Lung (tissue), 12 donors: ENCODE data around the gene PLXNB3. TPM values are rescaled to one million over a fixed set of nuclear protein-coding genes. Genes with fewer than 3 reads are reported as not detected.

ENCODE experiments used
- ATAC-seq: fragments of 200-7000 bp; cut with Tn5 transposase; one replicate; pipeline ENCODE4 v1.9.1; 2020; ENCODE audit warnings: moderate number of reproducible peaks; ENCODE audit not compliant: insufficient read depth, low FRiP score
- DNase-seq, 3 donors: peaks; one replicate each; pipeline ENCODE4 v3.0.0-alpha.2; 2013 to 2017
- H3K27ac ChIP-seq, 2 donors: one replicate each; pipeline ENCODE4 v1.5.1; 2013; ENCODE audit warnings: mild to moderate bottlenecking in 2 of 2, moderate library complexity in 2 of 2, control low read depth in 1 of 2, inconsistent platforms in 1 of 2, low read depth in 1 of 2, low read length in 1 of 2
- H3K27me3 ChIP-seq, 3 donors: one replicate each; pipeline ENCODE4 v1.5.1; 2013; ENCODE audit warnings: low read length in 2 of 3; ENCODE audit not compliant: control insufficient read depth in 3 of 3, insufficient read depth in 3 of 3
- H3K36me3 ChIP-seq, 4 donors: one replicate each; pipeline ENCODE4 v1.5.1; 2013; ENCODE audit warnings: low read length in 4 of 4, mild to moderate bottlenecking in 1 of 4, moderate library complexity in 1 of 4; ENCODE audit not compliant: control insufficient read depth in 4 of 4, insufficient read depth in 4 of 4
- H3K4me1 ChIP-seq, 5 donors: one replicate each; pipeline ENCODE4 v1.5.1; 2013; ENCODE audit warnings: low read length in 5 of 5, mild to moderate bottlenecking in 2 of 5, moderate library complexity in 1 of 5; ENCODE audit not compliant: control insufficient read depth in 5 of 5, insufficient read depth in 5 of 5
- H3K4me3 ChIP-seq: one replicate; pipeline ENCODE4 v1.5.1; 2013; ENCODE audit warnings: mild to moderate bottlenecking, control low read depth, moderate library complexity
- H3K9ac ChIP-seq, 2 donors: one replicate each; pipeline ENCODE4 v1.5.1; 2013; ENCODE audit warnings: low read length in 2 of 2, control low read depth in 1 of 2; ENCODE audit not compliant: insufficient read depth in 1 of 2
- H3K9me3 ChIP-seq, 4 donors: one replicate each; pipeline ENCODE4 v1.5.1; 2013; ENCODE audit warnings: low read length in 3 of 4, mild to moderate bottlenecking in 1 of 4, moderate library complexity in 1 of 4; ENCODE audit not compliant: control insufficient read depth in 4 of 4, insufficient read depth in 3 of 4
- WGBS, 2 donors: extraction: QIAGEN DNeasy Blood & Tissue Kit; methylation state at CpG; one replicate each; pipeline ENCODE4 v1.1.7; 2013; 5-methylcytosine and 5-hydroxymethylcytosine counted together
- polyA plus RNA-seq, 2 donors: library from polyadenylated mRNA; stranded (reverse); fragments of 200-250 nt; gene quantifications; one replicate each; pipeline ENCODE4 v1.2.1, GENCODE V29; 2013
- total RNA-seq, 2 donors: library from RNA; depleted of rRNA in 1 of 2; stranded (reverse); fragments of >200 nt in 1 of 2; gene quantifications; one replicate each; pipeline ENCODE4 v1.2.1, GENCODE V29; 2014 to 2021
- TF ChIP-seq, protein P1 (sequence below): IDR thresholded peaks from 2 replicates; pipeline ENCODE4 v1.5.1; 2012; ENCODE audit warnings: mild to moderate bottlenecking; ENCODE audit errors: control extremely low read depth, extremely low read depth
- donor health status: control.
- donor health status: control.
- donor health status: Bipolar disorder and iron deficiency.
- donor health status: healthy.
- donor health status: DM: yes; HTN: yes; CAD: no.

PLXNB3 gene
- total and polyA plus RNA-seq, 4 donors, result 1.0 to 2.6 (median 1.5) TPM

DNA sequence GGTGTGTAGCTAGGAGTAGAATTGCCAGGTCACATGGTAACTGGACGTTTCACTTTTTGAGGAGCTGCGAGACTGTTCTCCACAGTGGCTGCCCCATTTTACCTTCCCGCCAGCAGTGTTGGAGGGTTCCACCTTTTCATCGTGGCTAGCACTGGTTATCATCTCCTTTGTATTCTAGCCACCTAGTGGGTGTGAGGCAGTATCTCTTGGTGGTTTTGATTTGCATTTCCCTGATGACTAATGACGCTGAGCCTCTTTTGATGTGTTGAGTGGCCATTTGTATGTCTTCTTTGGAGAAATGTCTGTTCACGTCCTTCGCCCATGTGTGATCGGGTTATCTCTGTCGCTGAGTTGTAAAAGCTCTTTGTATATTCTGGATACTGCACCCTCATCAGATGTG, 28.8 kb upstream of the PLXNB3 start:
- TF ChIP-seq, protein P1, sequence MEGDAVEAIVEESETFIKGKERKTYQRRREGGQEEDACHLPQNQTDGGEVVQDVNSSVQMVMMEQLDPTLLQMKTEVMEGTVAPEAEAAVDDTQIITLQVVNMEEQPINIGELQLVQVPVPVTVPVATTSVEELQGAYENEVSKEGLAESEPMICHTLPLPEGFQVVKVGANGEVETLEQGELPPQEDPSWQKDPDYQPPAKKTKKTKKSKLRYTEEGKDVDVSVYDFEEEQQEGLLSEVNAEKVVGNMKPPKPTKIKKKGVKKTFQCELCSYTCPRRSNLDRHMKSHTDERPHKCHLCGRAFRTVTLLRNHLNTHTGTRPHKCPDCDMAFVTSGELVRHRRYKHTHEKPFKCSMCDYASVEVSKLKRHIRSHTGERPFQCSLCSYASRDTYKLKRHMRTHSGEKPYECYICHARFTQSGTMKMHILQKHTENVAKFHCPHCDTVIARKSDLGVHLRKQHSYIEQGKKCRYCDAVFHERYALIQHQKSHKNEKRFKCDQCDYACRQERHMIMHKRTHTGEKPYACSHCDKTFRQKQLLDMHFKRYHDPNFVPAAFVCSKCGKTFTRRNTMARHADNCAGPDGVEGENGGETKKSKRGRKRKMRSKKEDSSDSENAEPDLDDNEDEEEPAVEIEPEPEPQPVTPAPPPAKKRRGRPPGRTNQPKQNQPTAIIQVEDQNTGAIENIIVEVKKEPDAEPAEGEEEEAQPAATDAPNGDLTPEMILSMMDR, result no peak
- Histone ChIP-seq H3K27ac (no peak overlapping the region), H3K4me3 (no peak overlapping the region), H3K36me3 (peaks cover 0 to 7% (median 0%) of the 10 kb centered on the region in 4 donors), H3K9me3 (peaks cover 0 to 12% (median 7%) of the 10 kb centered on the region in 4 donors), H3K9ac (no peak overlapping the region), H3K27me3 (no peaks in the 10 kb centered on the region), H3K4me1 (no peaks in the 10 kb centered on the region)
- 83 to 85% methylated on average over 9 of the region's 9 CpGs for WGBS, 2 donors
- ATAC-seq, result no peak
- no peak for DNase-seq

DNA sequence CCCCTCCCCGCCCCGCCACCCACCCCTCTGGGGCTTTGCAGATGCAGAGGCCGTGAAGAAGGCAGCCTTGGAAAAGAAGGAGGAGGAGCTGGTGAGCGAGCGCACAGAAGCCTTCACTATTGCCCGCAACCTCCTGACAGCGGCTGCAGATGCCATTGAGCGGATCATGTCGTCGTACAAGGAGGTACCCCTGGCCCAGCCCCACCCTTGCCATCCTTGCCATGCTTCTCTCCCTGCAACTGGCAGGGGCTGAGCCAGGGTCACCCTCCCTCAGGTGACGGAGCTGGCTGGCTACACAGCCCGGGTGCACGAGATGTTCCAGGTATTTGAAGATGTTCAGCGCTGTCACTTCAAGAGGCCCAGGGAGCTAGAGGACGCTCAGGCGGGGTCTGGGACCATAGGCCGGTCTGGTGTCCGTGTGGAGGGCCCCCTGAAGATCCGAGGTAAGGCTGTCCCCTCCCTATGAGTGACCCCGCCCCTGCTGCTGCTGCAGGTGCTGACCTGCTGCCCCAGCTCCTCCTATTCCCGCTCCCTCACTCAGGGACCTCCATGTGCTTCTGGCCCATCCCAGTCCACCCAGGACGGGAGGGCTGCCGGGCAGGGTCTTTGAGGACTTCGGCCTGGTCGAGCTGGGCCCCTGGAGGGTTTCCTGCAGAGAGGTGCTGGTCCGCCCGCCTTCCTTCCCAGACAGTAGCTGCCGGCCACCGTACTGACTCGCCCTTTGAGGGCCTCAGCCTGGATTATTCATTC, 27.8 kb upstream of the PLXNB3 start:
- 89 to 95% methylated on average over 18 to 30 of the region's 30 CpGs for WGBS, 2 donors
- Histone ChIP-seq H3K27ac (no peak overlapping the region), H3K9me3 (peaks cover 0 to 12% (median 7%) of the 10 kb centered on the region in 4 donors), H3K4me3 (no peak overlapping the region), H3K9ac (no peak overlapping the region), H3K36me3 (peaks cover 0 to 9% (median 0%) of the 10 kb centered on the region in 4 donors), H3K27me3 (no peaks in the 10 kb centered on the region), H3K4me1 (no peaks in the 10 kb centered on the region)
- DNase-seq (no peak), ATAC-seq (no peak)
- TF ChIP-seq, protein P1, result no peak

DNA sequence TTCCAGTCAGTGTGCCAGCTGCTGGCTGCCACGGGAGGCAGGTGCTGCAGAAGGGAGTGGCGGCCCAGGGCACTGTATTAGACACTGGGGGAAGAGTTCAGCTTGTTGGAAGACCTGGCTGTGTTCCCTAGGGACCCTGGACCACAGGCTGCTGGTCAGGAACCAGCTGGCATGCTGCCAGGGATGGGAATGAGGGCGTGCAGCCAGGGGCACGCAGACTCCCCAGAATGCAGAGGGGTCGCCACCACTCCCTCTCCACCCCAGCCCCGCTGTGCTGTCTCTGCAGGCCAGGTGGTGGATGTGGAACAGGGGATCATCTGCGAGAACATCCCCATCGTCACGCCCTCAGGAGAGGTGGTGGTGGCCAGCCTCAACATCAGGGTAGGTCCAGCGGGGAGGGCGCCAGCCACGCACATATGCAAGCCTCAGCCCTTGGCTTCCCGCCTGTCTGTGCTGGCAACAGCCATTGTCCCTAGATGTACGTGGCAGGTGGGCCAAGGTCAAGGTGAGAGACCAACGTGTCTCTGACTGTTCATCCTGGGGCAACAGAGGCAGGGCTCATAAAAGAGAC, 27.1 kb upstream of the PLXNB3 start:
- no peak for ATAC-seq
- no peak overlapping the region for H3K4me3 ChIP-seq
- DNase-seq, result no peak
- H3K9me3 ChIP-seq, result peaks cover 0 to 9% (median 2%) of the 10 kb centered on the region in 4 donors
- WGBS, 2 donors, result 83 to 93% methylated on average over 10 to 15 of the region's 15 CpGs
- H3K36me3 ChIP-seq, result peaks cover 0 to 9% (median 0%) of the 10 kb centered on the region in 4 donors
- no peaks in the 10 kb centered on the region for H3K27me3 ChIP-seq
- no peak overlapping the region for H3K27ac ChIP-seq
- H3K4me1 ChIP-seq, result no peaks in the 10 kb centered on the region
- TF ChIP-seq, protein P1, result no peak
- H3K9ac ChIP-seq, result no peak overlapping the region
